ENCODE data around the gene CDS1. TPM values are rescaled to one million over a fixed set of nuclear protein-coding genes. Genes with fewer than 3 reads are reported as not detected.
"Not testable (repeated sequence)": the region's sequence is repeated elsewhere in the genome, so short reads cannot be mapped to it uniquely, and the experiment has no call there.

The CDS1 gene
- polyA plus RNA-seq, 3 donors = 21.2 to 28.4 (median 27.3) TPM

DNA sequence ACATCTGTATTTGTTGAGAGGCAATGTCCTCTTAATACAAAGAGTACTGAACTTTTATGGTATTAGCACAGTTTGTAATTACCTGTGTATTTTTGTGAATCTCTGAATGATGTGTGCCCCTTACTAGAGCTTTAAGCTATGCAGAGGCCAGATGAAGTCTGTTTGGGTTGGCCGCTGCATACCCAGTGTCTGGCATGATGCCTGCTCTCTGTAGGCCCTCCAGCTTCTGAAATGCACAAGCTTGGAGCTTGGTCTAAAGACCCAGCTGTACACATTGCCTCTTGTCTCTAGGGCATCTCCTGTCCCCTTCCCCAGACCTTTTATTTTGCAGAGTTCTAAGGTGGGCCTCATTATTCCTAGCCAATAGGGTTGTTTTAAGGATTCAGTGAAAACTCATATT lies 68.6 kb downstream of the CDS1 start:
- DNase-seq (ENCODE audit: extremely low read depth in 1 of 11, low read depth in 9 of 11, low spot score in 4 of 11) = no peak

DNA sequence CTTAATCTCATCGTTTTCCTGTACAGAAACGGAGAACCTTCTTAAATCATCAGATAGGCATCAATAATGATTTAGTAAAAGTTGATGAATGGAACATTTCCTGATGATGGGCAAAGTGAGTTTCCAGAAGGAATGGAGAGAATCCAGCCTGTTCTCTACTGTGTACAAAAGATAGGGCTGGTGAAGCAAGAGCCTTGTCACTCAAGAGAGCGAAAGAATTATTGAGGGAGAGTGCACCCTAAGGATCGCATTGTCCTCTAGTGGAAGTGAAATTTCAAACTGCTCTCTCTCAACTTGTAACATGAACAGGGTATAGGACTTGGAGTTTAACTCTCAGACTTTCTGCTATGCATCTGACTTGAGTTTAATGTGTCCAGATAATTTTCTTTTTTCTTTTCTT lies 69.6 kb downstream of the CDS1 start:
- no peak for DNase-seq (ENCODE audit: extremely low read depth in 1 of 11, low read depth in 9 of 11, low spot score in 4 of 11)

- DNase-seq (ENCODE audit: extremely low read depth in 1 of 11, low read depth in 9 of 11, low spot score in 4 of 11) = no peak
Observed at GRCh38 chr4:84660606-84661005, 77.7 kb downstream of the CDS1 start.

- DNase-seq (ENCODE audit: extremely low read depth in 1 of 11, low read depth in 9 of 11, low spot score in 4 of 11) = no peak
Observed at GRCh38 chr4:84661191-84661939, 78.4 kb downstream of the CDS1 start.

- not testable (repeated sequence) for DNase-seq (ENCODE audit: extremely low read depth in 1 of 11, low read depth in 9 of 11, low spot score in 4 of 11)
Observed at GRCh38 chr4:84664767-84665166, 81.8 kb downstream of the CDS1 start.

GRCh38 chr4:84666439-84666838 lies 83.5 kb downstream of the CDS1 start:
- DNase-seq (ENCODE audit: extremely low read depth in 1 of 11, low read depth in 9 of 11, low spot score in 4 of 11) = no peak

- DNase-seq (ENCODE audit: extremely low read depth in 1 of 11, low read depth in 9 of 11, low spot score in 4 of 11) = no peak
Observed at GRCh38 chr4:84669201-84669600, 86.3 kb downstream of the CDS1 start.

GRCh38 chr4:84672177-84672576 lies 89.2 kb downstream of the CDS1 start:
- no peak for DNase-seq (ENCODE audit: extremely low read depth in 1 of 11, low read depth in 9 of 11, low spot score in 4 of 11)

GRCh38 chr4:84673475-84674240 lies 90.7 kb downstream of the CDS1 start:
- peak in 5 of 11 donors; percentile 12 to 17 (median 12) for DNase-seq (ENCODE audit: extremely low read depth in 1 of 11, low read depth in 9 of 11, low spot score in 4 of 11)

- DNase-seq (ENCODE audit: extremely low read depth in 1 of 11, low read depth in 9 of 11, low spot score in 4 of 11) = no peak
Observed at GRCh38 chr4:84677093-84677492, 94.2 kb downstream of the CDS1 start.

GRCh38 chr4:84677995-84678394 lies 95.1 kb downstream of the CDS1 start:
- no peak for DNase-seq (ENCODE audit: extremely low read depth in 1 of 11, low read depth in 9 of 11, low spot score in 4 of 11)

DNA sequence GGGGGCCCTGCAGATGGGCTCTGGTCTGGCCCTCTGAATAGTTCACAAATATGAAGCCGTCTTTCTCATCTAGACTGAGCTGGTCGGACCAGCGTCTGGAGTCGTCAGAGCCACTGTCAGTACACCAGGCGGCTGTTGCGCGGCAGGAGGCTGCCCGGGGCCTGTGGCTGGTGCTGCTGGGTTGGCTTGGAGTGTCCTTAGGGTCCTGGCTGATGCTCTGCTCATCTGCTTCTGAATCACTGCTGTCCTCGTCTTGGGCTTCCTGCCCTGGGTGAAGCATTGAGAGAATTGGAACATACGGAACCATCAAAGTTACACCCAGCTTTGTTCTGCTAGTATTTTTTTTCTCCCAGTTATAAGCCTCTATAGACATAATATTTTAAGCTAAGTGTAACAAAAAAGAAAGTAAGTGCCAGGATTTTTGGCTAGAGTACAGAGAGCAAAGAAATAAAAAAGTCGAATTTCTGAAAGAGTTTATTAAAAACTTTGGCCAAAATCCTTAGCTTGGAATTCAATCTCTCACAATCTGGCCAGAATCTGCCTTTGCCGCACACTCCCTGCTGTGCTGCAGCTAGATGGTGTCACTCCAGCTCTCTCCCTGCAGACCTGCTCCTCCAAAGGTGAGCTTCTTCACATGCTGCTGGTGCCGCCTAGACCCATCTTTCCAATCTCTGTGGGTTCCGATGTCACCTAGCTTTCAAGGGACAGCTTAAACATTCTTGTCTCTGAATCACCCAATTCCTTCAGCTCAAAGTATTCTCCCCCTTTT lies 96.2 kb downstream of the CDS1 start:
- no peak for DNase-seq (ENCODE audit: extremely low read depth in 1 of 11, low read depth in 9 of 11, low spot score in 4 of 11)

GRCh38 chr4:84680956-84681355 lies 98.0 kb downstream of the CDS1 start:
- no peak for DNase-seq (ENCODE audit: extremely low read depth in 1 of 11, low read depth in 9 of 11, low spot score in 4 of 11)

- DNase-seq (ENCODE audit: extremely low read depth in 1 of 11, low read depth in 9 of 11, low spot score in 4 of 11) = peak in 3 of 11 donors; percentile 12 to 39 (median 16)
Observed at GRCh38 chr4:84681486-84682274, 98.8 kb downstream of the CDS1 start.

DNA sequence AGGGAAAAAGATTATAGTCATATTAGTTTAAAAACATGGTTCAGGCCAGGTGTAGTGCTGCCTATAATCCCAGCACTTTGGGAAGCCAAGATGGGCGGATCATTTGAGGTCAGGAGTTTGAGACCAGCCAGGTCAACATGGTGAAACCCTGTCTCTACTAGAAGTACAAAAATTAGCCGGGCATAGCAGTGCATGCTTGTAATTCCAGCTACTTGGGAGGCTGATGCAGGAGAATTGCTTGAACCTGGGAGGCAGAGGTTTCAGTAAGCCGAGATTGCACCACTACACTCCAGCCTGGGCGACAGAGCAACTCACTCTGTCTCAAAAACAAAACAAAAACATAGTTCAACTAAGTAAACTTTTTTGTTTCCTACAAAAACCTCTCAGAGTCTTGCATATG lies 99.7 kb downstream of the CDS1 start:
- not testable (repeated sequence) for DNase-seq (ENCODE audit: extremely low read depth in 1 of 11, low read depth in 9 of 11, low spot score in 4 of 11)

DNA sequence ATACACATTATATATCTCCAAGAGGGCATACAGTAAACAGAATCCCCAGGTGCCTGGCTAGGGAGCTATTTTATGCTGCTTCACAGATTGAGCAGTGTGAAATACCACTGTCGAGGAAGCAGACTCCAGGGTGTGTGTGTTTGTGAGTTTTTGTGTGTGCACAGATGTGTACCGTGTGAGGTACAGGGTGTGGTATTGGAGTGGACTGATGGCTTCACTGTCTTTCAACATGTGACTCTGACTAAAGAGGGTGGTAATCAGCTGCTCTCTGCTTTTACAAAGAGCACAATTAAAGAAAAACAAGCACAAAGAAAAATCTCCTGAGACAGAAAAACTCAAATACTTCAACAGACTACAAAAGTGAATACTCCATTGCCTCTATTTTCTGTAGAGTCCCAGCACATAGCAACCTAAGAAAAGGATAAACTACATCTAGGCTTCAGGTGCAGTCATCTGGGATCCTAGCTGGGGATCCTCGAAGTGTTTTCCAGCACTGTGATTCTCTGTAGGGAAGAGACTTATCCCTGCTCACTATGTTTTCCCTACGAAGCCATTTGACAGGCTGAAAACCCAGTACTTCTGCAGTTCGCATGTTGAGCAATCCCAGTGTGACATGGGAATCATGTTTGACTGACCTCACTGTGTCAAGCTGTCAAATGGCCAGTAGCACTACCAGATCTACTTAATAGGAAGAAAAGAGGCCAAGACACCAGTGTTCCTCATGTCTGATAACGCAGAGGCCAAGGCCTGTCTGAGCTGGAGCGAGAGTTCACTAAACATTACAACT lies 100.3 kb downstream of the CDS1 start:
- no peak for DNase-seq (ENCODE audit: extremely low read depth in 1 of 11, low read depth in 9 of 11, low spot score in 4 of 11)

GRCh38 chr4:84684361-84684760 lies 101.4 kb downstream of the CDS1 start:
- no peak for DNase-seq (ENCODE audit: extremely low read depth in 1 of 11, low read depth in 9 of 11, low spot score in 4 of 11)

DNA sequence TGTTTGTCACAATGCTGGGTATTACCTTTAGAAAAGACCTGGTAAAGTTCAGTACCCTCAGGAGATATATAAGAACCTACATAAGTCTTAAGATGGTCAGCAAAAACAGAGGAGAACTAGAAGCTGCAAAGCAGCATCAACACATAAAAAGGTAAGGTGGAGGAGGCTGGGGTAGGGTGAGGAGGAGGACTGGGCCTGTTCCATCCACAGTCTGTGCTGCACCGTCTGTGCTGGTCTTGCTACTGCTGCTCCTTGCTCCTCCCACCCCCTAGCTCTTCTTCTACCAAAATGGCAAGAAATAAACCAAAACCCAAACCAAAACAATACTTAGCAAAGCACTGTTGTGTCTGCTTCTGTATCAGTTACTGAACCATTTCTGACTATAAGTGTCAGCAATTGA lies 102.2 kb downstream of the CDS1 start:
- no peak for DNase-seq (ENCODE audit: extremely low read depth in 1 of 11, low read depth in 9 of 11, low spot score in 4 of 11)

Data from renal cortex interstitium (tissue), 11 donors.